GM18870 (cell line): ENCODE measurements around the gene HNRNPA3.
A peak's percentile ranks its signal among the peaks of the same experiment; 100 is the strongest.
"Not testable (repeated sequence)": the region's sequence is repeated elsewhere in the genome, so short reads cannot be mapped to it uniquely, and the experiment has no call there.

Experiments used
- ATAC-seq: cut with Tn5 transposase; IDR thresholded peaks from one replicate; pipeline ENCODE4 v1.9.1; 2021; ENCODE audit warnings: moderate library complexity; ENCODE audit not compliant: unreplicated experiment

The HNRNPA3 gene

GRCh38 chr2:177188482-177189469, 23.8 kb upstream of the HNRNPA3 start:
- no peak for ATAC-seq

DNA sequence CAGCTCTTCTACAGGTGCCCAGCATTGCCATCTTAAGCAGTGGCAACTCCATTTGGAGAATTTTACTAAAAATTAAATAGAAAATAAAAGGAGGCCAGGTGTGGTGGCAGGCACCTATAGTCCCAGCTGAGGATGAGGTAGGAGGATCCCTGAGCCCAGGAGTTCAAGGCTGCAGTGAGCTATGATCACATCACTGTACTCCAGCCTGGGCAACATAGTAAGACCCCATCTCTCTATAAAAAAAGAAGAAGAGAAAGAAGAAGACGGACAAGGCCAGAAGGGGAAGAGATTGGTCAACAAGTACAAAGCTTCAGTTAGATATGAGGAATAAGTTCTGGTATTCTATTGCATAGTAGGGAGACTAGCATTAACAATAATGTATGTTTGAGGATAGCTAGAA, 21.7 kb upstream of the HNRNPA3 start:
- ATAC-seq, result no peak

DNA sequence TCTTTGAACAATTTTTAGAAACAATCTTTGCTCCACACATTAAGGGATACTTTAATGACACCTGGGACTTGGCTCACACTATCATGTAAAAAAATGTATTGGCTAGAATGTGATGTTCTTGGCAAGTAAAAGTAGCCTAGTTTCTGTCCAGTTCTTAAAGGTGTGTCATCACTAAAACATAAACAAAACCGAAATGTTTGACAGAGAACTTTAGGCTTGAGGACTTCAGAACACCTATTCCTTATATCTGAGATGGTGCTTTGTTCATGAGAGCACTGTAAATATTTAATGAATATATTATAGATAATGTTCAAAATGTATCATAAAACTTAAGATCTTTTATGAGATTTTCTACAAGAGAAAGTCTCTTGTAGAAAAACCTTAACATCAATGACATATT, 19.8 kb upstream of the HNRNPA3 start:
- ATAC-seq, result no peak

- ATAC-seq, result no peak
Measured at GRCh38 chr2:177193240-177193639, 19.4 kb upstream of the HNRNPA3 start.

DNA sequence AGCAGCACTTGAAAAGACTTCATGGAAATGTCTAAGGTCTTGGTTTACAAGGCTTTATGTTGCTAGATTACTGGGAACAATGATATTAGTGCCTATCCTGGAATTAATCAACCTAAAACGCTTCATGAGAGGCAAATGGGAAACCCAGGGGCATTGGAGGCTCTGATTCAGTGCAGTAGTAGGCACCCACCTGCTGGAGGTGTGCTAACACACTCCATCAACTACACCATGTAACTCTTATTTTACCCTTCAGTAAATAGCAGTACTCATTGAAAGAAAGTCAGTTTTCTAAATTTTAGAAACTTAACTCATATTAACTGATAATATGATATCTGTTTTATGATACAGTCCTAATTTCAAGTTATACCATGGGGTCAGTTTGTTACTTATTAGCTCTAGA, 17.4 kb upstream of the HNRNPA3 start:
- ATAC-seq, result no peak

- not testable (repeated sequence) for ATAC-seq
Measured at GRCh38 chr2:177200419-177200818, 12.2 kb upstream of the HNRNPA3 start.

DNA sequence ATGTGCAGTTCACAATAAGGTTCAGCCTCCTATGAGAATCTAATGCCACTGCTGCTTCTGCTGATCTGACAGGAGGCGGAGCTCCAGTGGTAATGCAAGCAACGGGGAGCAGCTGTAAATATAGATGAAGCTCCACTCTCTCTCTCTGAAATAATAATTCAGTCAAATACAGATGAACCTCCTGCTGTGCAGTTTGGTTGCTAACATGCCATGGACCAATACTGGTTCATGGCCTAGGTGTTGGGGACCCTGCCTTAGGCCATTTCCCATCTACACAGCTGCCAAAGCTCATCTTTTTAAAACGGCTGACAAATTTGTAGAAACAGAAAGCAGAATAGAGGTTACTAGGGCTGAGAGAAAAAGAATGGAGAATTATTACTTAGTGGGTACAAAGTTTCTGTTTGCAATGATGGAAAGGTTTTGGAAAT, 10.7 kb upstream of the HNRNPA3 start:
- no peak for ATAC-seq

GRCh38 chr2:177204417-177204816, 8.2 kb upstream of the HNRNPA3 start:
- ATAC-seq, result no peak

- ATAC-seq, result peak; percentile 81
Measured at GRCh38 chr2:177207101-177207500, 5.5 kb upstream of the HNRNPA3 start.

GRCh38 chr2:177211169-177211568, 1.4 kb upstream of the HNRNPA3 start:
- no peak for ATAC-seq

GRCh38 chr2:177211576-177212105, 953 bp upstream of the HNRNPA3 start:
- ATAC-seq, result no peak

DNA sequence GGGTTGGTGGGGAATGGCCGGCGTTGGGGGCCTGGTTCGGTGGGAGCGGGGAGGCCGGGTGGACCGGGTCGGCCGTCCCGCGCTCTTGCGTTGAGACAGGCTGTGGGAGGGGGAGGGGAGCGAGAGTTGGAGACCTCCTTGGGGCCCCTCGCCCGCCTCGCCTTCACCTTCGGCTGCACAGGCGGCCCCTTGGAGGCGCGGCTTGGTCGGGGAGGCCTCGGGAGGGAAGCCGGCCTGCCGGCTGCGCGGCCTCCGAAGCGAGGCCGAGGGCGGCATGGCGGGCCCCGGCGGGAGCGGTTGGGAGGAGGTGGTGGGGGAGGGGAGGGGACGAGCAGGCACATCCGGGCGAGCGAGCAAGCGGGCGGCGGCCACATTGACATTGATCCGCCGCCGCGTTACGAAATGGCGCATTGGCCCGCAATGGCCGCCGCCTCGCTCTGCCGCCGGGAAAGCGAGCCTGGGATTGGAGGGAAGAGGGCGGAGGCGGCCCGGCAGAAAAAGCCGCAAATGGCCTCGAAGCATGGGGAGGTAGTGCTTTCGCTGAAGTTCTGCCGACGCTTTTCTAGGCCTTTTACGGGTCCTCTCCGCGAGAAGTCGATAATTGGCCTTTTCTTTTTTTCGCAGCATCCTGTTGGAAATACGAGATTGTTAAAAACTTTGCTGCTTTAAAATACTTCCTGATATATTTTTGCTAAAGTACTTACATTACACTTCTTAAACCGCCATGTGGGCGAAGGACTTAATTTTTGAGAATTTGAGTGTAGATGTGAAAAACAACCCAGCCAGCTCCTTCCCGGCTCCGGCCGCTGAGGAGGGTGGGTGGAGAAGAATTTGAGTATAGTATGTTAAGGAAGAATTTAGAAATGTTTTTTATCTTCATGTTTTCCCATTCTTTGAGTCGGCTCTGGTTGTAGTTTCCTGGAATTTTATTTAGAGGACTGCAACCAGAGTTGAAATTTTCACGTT, 580 bp downstream of the HNRNPA3 start:
- ATAC-seq, result peak; percentile 41

- no peak for ATAC-seq
Measured at GRCh38 chr2:177217247-177217843, 4.8 kb downstream of the HNRNPA3 start.

- ATAC-seq, result not testable (repeated sequence)
Measured at GRCh38 chr2:177219787-177220186, 7.2 kb downstream of the HNRNPA3 start.

DNA sequence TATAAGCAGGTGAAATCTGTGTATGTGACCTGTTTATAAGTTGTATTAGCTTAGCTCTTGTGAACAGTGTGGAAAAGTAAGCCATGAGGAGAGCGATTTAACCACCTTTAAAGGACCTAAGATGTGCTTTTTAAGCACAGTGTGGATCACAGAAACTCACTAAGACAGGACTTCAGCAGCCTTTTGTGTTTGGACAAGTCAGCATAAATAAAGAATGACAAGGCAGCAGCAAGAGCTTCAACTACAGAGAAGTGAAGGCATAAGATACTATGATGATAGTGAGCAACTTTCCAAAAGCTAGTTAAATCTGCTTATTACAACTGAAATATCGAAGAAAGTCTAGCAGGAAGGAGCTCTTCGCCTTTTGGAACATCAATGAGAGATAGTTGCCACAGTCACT, 8.9 kb downstream of the HNRNPA3 start:
- ATAC-seq, result no peak

DNA sequence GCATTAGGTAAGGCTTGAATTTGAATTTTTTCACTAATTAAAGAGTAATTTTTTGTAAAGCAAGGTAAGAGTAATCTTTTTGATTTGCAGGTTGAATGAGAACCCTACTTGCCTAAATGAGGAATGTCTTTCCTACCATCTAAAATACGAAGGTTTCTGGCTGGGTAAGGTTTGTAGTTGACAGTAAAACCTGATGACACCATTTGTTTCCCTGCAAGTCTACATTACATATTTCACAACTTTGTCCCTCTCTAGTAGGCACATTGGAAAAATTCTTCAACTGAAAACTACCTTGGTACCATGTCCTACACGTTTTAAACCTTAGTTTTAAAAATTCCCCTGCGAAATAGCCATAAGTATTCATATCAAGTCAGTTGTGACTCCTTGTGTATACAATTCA, 9.4 kb downstream of the HNRNPA3 start:
- no peak for ATAC-seq

DNA sequence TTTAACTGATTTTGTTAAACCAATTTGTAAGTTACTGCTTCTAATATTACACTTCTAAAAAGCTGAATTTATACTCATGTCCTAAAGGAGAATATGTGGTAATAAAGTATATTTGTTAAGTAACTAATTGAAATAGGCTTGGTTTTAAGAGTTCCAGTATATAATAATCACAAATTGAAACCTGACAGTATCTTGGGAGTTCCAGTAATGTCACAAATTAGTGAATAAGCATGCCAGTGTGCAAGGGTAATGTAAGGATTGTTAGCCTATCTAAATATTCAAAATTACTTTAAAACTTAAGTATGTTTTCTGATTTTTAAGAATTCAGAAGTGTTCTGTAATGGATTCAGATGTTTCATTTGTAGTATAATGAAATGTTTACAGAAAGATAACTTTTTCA, 10.8 kb downstream of the HNRNPA3 start:
- not testable (repeated sequence) for ATAC-seq

- ATAC-seq, result no peak
Measured at GRCh38 chr2:177225965-177226360, 13.4 kb downstream of the HNRNPA3 start.

DNA sequence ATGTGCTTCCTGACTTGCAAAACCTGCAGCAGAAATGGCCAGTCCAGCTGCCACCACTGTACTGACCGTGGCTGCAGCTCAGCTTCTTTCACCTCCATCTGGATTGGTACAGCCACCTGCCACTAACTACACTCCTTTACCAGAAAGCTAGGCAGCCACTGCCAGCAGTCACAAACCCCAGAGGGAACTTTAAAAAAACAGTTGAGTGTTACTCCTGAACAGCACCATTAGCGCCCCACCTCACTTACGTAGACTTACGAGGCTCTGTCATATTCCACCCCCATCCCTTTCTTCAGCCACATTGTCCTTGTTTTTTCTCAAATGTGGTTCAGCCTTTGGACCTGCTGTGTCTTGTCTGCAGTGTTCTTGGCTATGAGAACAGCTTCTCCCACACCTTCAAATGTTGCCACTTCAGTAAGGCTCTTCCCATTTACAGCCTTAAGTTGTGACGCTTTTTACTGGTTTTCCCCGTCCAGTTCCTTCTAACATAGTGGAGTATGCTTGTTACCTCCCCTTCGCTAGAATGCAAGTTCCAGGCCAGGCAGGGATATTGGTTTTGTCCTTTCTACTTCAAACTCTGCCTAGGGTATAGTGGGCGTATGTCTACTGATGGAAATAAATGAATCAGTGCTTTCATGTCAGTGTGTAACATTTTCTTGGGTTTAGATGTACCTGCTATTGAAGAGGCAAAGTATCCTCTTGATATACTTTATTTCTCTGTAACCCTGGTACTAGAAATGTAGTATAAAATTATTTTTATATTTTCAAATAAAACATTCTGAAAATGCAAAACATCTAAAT, 17.0 kb downstream of the HNRNPA3 start:
- ATAC-seq, result no peak

GRCh38 chr2:177231270-177231669, 18.7 kb downstream of the HNRNPA3 start:
- no peak for ATAC-seq
